Hematopoietic multipotent progenitor cell treated with erythropoietin and hydrocortisone succinate and interleukin-3 and kit ligand, for 17 days (in vitro differentiated cells): ENCODE measurements around the gene BNIP5.

Experiments used
- DNase-seq: peaks from one replicate; pipeline ENCODE4 v3.0.0-alpha.2; 2015; ENCODE audit warnings: low spot score

The BNIP5 gene

GRCh38 chr6:36266913-36267644 is 69.6 kb downstream of the BNIP5 start:
- no peak for DNase-seq
